Measurements from ENCODE around the gene MBP. TPM values are rescaled to one million over a fixed set of nuclear protein-coding genes. Genes with fewer than 3 reads are reported as not detected.

Gene MBP
- total and polyA plus RNA-seq, 2 of the 4 experiments (the other 2 are of a cell fraction) = 0.72 to 0.90 TPM

- Histone ChIP-seq H4K91ac (ENCODE audit: insufficient read depth, low read depth, low read length) (peak overlapping the region; percentile 75), H3K9ac (ENCODE audit: low read depth, low read length) (no peak overlapping the region; the same call in 1 of the 2 replicates), H2BK120ac (ENCODE audit: low read depth, low read length) (peak overlapping the region; percentile 99), H3K9me1 (ENCODE audit: insufficient read depth, low read length) (peaks cover 17% of the 10 kb centered on the region), H3K23ac (ENCODE audit: low read depth, low read length) (peak overlapping the region; percentile 83), H3K27ac (ENCODE audit: insufficient read depth, low read length) (peak overlapping the region; percentile 37), H3K14ac (replicated peaks; ENCODE audit: low read depth, low read length) (peak overlapping the region; percentile 49), H3K9me3 (ENCODE audit: control insufficient read depth, insufficient read depth, low read length) (no peaks in the 10 kb centered on the region), H4K5ac (ENCODE audit: low read depth, low read length) (peak overlapping the region; percentile 22), H2AK9ac (replicated peaks; ENCODE audit: low read depth, low read length, poor library complexity) (peak overlapping the region; percentile 47), H3K27me3 (ENCODE audit: control insufficient read depth, insufficient read depth, low read length) (no peaks in the 10 kb centered on the region), H2AK5ac (ENCODE audit: low read depth, low read length) (peak overlapping the region; percentile 84), H4K20me1 (ENCODE audit: insufficient read depth, low read length) (no peaks in the 10 kb centered on the region), H3K4me2 (ENCODE audit: low read depth, low read length) (peak overlapping the region; percentile 61), H3K18ac (ENCODE audit: low read depth, low read length) (peak overlapping the region; percentile 86), H3K4me3 (ENCODE audit: insufficient read depth, low read depth, low read length) (no peak overlapping the region), H2BK20ac (ENCODE audit: low read depth, low read length) (peak overlapping the region; percentile 77), H3K36me3 (ENCODE audit: control insufficient read depth, insufficient read depth, low read length) (no peaks in the 10 kb centered on the region), H3K79me1 (ENCODE audit: low read depth in 1 of 2, low read length in 2 of 2) (peaks cover 0 to 16% of the 10 kb centered on the region in 2 experiments; a peak in 2 of 4 replicates), H2BK15ac (ENCODE audit: low read depth, low read length) (peak overlapping the region; percentile 97; the same call in 1 of the 3 replicates), H2AFZ (replicated peaks; ENCODE audit: low read length, poor library complexity) (peak overlapping the region; percentile 87), H3K4me1 (ENCODE audit: control insufficient read depth, insufficient read depth, low read length) (peaks cover 32% of the 10 kb centered on the region), H3K56ac (ENCODE audit: extremely low read depth, insufficient read depth, low read length) (no peak overlapping the region), H4K8ac (ENCODE audit: low read depth in 2 of 2, low read length in 2 of 2) (peak overlapping the region; percentile 15 to 74; a peak in 3 of 4 replicates), H2BK5ac (ENCODE audit: low read depth, low read length, poor library complexity, severe bottlenecking) (peak overlapping the region; percentile 21), H3K4ac (ENCODE audit: low read depth, low read length) (peak overlapping the region; percentile 99)
- dilution Hi-C loops (cut with HindIII; ENCODE audit: low sequenced_read_pairs, unreplicated experiment) (no loop called here), intact Hi-C loops (cut with micrococcal nuclease) (no loop called here), in situ Hi-C loops (cut with MboI; ENCODE audit: low sequenced_read_pairs) (no loop called here)
- ATAC-seq (ENCODE audit: low read depth) (no peak), DNase-seq (no peak)
- TF ChIP-seq RAD21 (IDR thresholded peaks at IDR 0.05; ENCODE audit: low read length) (no peak), FOS (IDR thresholded peaks at IDR 0.05; ENCODE audit: low read depth, low read length) (no peak), MAFK (IDR thresholded peaks at IDR 0.05; ENCODE audit: low read depth, low read length) (no peak), CTCF (conservative IDR thresholded peaks at IDR 0.05; ENCODE audit: low read depth, low read length) (no peak), MXI1 (IDR thresholded peaks at IDR 0.05; ENCODE audit: borderline replicate concordance, low read depth, low read length) (no peak), MAZ (IDR thresholded peaks at IDR 0.05; ENCODE audit: borderline replicate concordance, low read depth, low read length) (no peak), POLR2A (IDR thresholded peaks at IDR 0.05; ENCODE audit: low read depth, low read length) (no peak), ELK1 (IDR thresholded peaks at IDR 0.05; ENCODE audit: borderline replicate concordance, low read depth, low read length) (no peak), SMC3 (IDR thresholded peaks at IDR 0.05; ENCODE audit: low read depth, low read length) (no peak)
- WGBS, 2 experiments (ENCODE audit: extremely low coverage in 2 of 2, insufficient read length in 1 of 2) = 37 to 91% methylated on average over 1 to 6 of the region's 17 CpGs
- POLR2A ChIA-PET (ENCODE audit: unreplicated experiment) = no interaction called here
- CTCF ChIA-PET = no interaction called here
- BruUV-seq (replicated peaks) = no TSS peak
These were observed 33.9 kb downstream of the MBP start for GRCh38 chr18:77098538-77099174.

Data from IMR-90 (cell line).